H9 (cell line): ENCODE data around the gene ARHGAP11A. TPM values are rescaled to one million over a fixed set of nuclear protein-coding genes. Genes with fewer than 3 reads are reported as not detected.

Experiments used
- DNase-seq: peaks from one replicate; pipeline ENCODE4 v3.0.0-alpha.2; 2017
- H2AFZ ChIP-seq: one replicate; pipeline ENCODE4 v1.6.1; 2013; ENCODE audit warnings: mild to moderate bottlenecking, low read length, control low read depth, moderate library complexity
- H2AK5ac ChIP-seq: 2 replicates; pipeline ENCODE4 v1.6.1; 2013; ENCODE audit warnings: low read length, control low read depth, mixed read lengths; ENCODE audit not compliant: insufficient read length
- H2BK120ac ChIP-seq: one replicate; pipeline ENCODE4 v1.6.1; 2013; ENCODE audit warnings: low read depth, mild to moderate bottlenecking, low read length, control low read depth, inconsistent platforms; ENCODE audit not compliant: poor library complexity, severe bottlenecking
- H2BK12ac ChIP-seq: 2 replicates; pipeline ENCODE4 v1.6.1; 2013; ENCODE audit warnings: low read length, control low read depth, mixed read lengths, low read depth; ENCODE audit not compliant: insufficient read length
- H2BK15ac ChIP-seq: 2 replicates; pipeline ENCODE4 v1.6.1; 2013; ENCODE audit warnings: low read depth, low read length, control low read depth
- H2BK20ac ChIP-seq: one replicate; pipeline ENCODE4 v1.6.1; 2013; ENCODE audit warnings: low read depth, mild to moderate bottlenecking, low read length, control low read depth, inconsistent platforms; ENCODE audit not compliant: poor library complexity, severe bottlenecking
- H2BK5ac ChIP-seq: 2 replicates; pipeline ENCODE4 v1.6.1; 2013; ENCODE audit warnings: low read length, control low read depth, mixed read lengths; ENCODE audit not compliant: insufficient read length
- H3K14ac ChIP-seq: 2 replicates; pipeline ENCODE4 v1.6.1; 2013; ENCODE audit warnings: low read length, control low read depth; ENCODE audit not compliant: insufficient read depth
- H3K18ac ChIP-seq: 2 replicates; pipeline ENCODE4 v1.6.1; 2013; ENCODE audit warnings: low read depth, mild to moderate bottlenecking, mixed read lengths, low read length, control low read depth; ENCODE audit not compliant: insufficient read length
- H3K23ac ChIP-seq: 2 replicates; pipeline ENCODE4 v1.6.1; 2013; ENCODE audit warnings: low read length, control low read depth, mixed read lengths, low read depth; ENCODE audit not compliant: insufficient read length
- H3K23me2 ChIP-seq: 2 replicates; pipeline ENCODE4 v1.6.1; 2013; ENCODE audit warnings: low read depth, mild to moderate bottlenecking, mixed read lengths, low read length, control low read depth; ENCODE audit not compliant: insufficient read length, poor library complexity, severe bottlenecking
- H3K27ac ChIP-seq: 2 replicates; pipeline ENCODE4 v1.5.1; 2013; ENCODE audit warnings: low read length, control low read depth, mixed read lengths, low read depth; ENCODE audit not compliant: insufficient read length
- H3K27me3 ChIP-seq: 2 replicates; pipeline ENCODE4 v1.6.1; 2013; ENCODE audit warnings: low read length, control low read depth, inconsistent platforms; ENCODE audit not compliant: insufficient read depth
- H3K4ac ChIP-seq: 2 replicates; pipeline ENCODE4 v1.6.1; 2013; ENCODE audit warnings: low read depth, mild to moderate bottlenecking, control low read depth, inconsistent platforms, low read length, moderate library complexity
- H3K4me1 ChIP-seq: 2 replicates; pipeline ENCODE4 v1.6.1; 2013; ENCODE audit warnings: low read length, control low read depth, inconsistent platforms; ENCODE audit not compliant: insufficient read depth
- H3K4me2 ChIP-seq: 2 replicates; pipeline ENCODE4 v1.6.1; 2013; ENCODE audit warnings: low read length, control low read depth, mixed read lengths; ENCODE audit not compliant: insufficient read length, insufficient read depth
- H3K56ac ChIP-seq: 2 replicates; pipeline ENCODE4 v1.6.1; 2013; ENCODE audit warnings: low read depth, mild to moderate bottlenecking, mixed read lengths, low read length, control low read depth; ENCODE audit not compliant: insufficient read length
- H3K79me1 ChIP-seq: 2 replicates; pipeline ENCODE4 v1.6.1; 2013; ENCODE audit warnings: low read depth, mild to moderate bottlenecking, moderate library complexity, low read length, control low read depth, inconsistent platforms; ENCODE audit not compliant: insufficient read depth, poor library complexity, severe bottlenecking
- H3K79me2 ChIP-seq: 2 replicates; pipeline ENCODE4 v1.6.1; 2013; ENCODE audit warnings: low read length, control low read depth, inconsistent platforms; ENCODE audit not compliant: insufficient read depth
- H3K9ac ChIP-seq: 2 replicates; pipeline ENCODE4 v1.6.1; 2013; ENCODE audit warnings: low read length, control low read depth, mixed read lengths; ENCODE audit not compliant: insufficient read length; ENCODE audit errors: extremely low read depth
- H3K9me3 ChIP-seq: one replicate; pipeline ENCODE4 v1.6.1; 2013; ENCODE audit warnings: low read depth, low read length, inconsistent platforms; ENCODE audit not compliant: control insufficient read depth
- H3T11ph ChIP-seq: one replicate; pipeline ENCODE4 v1.6.1; 2013; ENCODE audit warnings: mild to moderate bottlenecking, low read length, control low read depth, inconsistent platforms
- H4K20me1 ChIP-seq: one replicate; pipeline ENCODE4 v1.6.1; 2013; ENCODE audit not compliant: control insufficient read depth, insufficient read length, insufficient read depth
- H4K5ac ChIP-seq: 2 replicates; pipeline ENCODE4 v1.6.1; 2013; ENCODE audit warnings: low read depth, mild to moderate bottlenecking, mixed read lengths, low read length, control low read depth; ENCODE audit not compliant: insufficient read length
- H4K8ac ChIP-seq: replicated peaks from 2 replicates; pipeline ENCODE4 v1.6.1; 2013; ENCODE audit warnings: low read length, control low read depth, mixed read lengths, low read depth; ENCODE audit not compliant: insufficient read length
- H4K91ac ChIP-seq: 2 replicates; pipeline ENCODE4 v1.6.1; 2013; ENCODE audit warnings: low read depth, mild to moderate bottlenecking, moderate library complexity, mixed read lengths, low read length, control low read depth; ENCODE audit not compliant: insufficient read length
- H3K27ac Mint-ChIP-seq, 3 experiments: 2 replicates in 2 of 3; 3 replicates in 1 of 3; pipeline ENCODE4 v1.8.0; 2020 to 2021; ENCODE audit warnings: mixed read lengths in 3 of 3, mild to moderate bottlenecking in 1 of 3, moderate library complexity in 1 of 3
- H3K27me3 Mint-ChIP-seq: 2 replicates; pipeline ENCODE4 v1.8.0; 2021; ENCODE audit warnings: low read depth, mild to moderate bottlenecking, moderate library complexity, mixed read lengths
- H3K36me3 Mint-ChIP-seq, 3 experiments: 2 replicates in 2 of 3; 3 replicates in 1 of 3; pipeline ENCODE4 v1.8.0; 2020 to 2021; ENCODE audit warnings: low read depth in 3 of 3, mixed read lengths in 3 of 3; ENCODE audit not compliant: insufficient read depth in 1 of 3
- H3K4me1 Mint-ChIP-seq, 2 experiments: 2 replicates each; pipeline ENCODE4 v1.8.0; 2020; ENCODE audit warnings: mixed read lengths in 2 of 2
- H3K4me3 Mint-ChIP-seq, 2 experiments: 2 replicates in 1 of 2; 3 replicates in 1 of 2; pipeline ENCODE4 v1.8.0; 2020 to 2021; ENCODE audit warnings: mild to moderate bottlenecking in 2 of 2, mixed read lengths in 2 of 2, moderate library complexity in 1 of 2
- H3K9me3 Mint-ChIP-seq, 2 experiments: 2 replicates in 1 of 2; 3 replicates in 1 of 2; pipeline ENCODE4 v1.8.0; 2020; ENCODE audit warnings: mild to moderate bottlenecking in 2 of 2, mixed read lengths in 2 of 2, moderate library complexity in 1 of 2
- WGBS: extraction: QIAGEN DNeasy Blood & Tissue Kit; methylation state at CpG from one replicate; pipeline ENCODE4 v1.1.7; 2013; ENCODE audit warnings: missing lambda C conversion rate, low lambda C conversion rate, mixed read lengths; ENCODE audit not compliant: insufficient read length; ENCODE audit errors: extremely low coverage; 5-methylcytosine and 5-hydroxymethylcytosine counted together
- total RNA-seq: library from RNA; stranded (reverse); gene quantifications from 2 replicates; pipeline ENCODE4 v1.2.1, GENCODE V29; 2021
- TF ChIP-seq, protein P1 (sequence below): fragments of 200-600 bp; sonication (generic); conservative IDR thresholded peaks from 3 replicates; pipeline ENCODE4 v1.8.0; 2021; ENCODE audit warnings: antibody characterized with exemption, mild to moderate bottlenecking

The ARHGAP11A gene
- total RNA-seq, 1 experiment from 2014 or later, result 94.4 TPM

DNA sequence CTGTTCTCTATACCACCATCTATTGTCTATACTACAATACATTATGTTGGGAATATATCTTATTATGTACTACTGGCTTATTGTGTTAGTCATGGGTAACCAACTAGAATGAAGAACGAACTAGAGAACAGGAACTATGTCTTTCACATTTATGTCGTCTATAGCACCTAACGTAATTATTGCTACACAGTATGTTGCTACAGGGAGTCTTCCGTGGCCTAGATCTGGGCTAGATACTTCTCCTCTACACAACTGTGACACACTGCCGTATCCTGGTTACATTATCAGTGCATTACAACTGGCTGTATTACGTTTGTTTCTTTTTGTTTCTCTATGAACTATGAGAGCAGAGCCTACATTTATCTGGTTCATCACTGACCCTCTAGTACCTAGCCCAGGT, 60.2 kb downstream of the ARHGAP11A start:
- no peaks in the 10 kb centered on the region for H3K27me3 ChIP-seq
- no peaks in the 10 kb centered on the region; a peak in 1 of 7 replicates for H3K36me3 Mint-ChIP-seq
- no peak overlapping the region for H3K4me3 Mint-ChIP-seq
- H3K9me3 ChIP-seq, result no peaks in the 10 kb centered on the region
- H4K8ac ChIP-seq, result no peak overlapping the region
- no peaks in the 10 kb centered on the region for H3K4me1 ChIP-seq
- H3K23me2 ChIP-seq, result no peaks in the 10 kb centered on the region
- peaks cover 21 to 24% of the 10 kb centered on the region in 2 experiments for H3K4me1 Mint-ChIP-seq
- H2BK12ac ChIP-seq, result no peak overlapping the region
- H3K18ac ChIP-seq, result no peak overlapping the region
- TF ChIP-seq, protein P1, sequence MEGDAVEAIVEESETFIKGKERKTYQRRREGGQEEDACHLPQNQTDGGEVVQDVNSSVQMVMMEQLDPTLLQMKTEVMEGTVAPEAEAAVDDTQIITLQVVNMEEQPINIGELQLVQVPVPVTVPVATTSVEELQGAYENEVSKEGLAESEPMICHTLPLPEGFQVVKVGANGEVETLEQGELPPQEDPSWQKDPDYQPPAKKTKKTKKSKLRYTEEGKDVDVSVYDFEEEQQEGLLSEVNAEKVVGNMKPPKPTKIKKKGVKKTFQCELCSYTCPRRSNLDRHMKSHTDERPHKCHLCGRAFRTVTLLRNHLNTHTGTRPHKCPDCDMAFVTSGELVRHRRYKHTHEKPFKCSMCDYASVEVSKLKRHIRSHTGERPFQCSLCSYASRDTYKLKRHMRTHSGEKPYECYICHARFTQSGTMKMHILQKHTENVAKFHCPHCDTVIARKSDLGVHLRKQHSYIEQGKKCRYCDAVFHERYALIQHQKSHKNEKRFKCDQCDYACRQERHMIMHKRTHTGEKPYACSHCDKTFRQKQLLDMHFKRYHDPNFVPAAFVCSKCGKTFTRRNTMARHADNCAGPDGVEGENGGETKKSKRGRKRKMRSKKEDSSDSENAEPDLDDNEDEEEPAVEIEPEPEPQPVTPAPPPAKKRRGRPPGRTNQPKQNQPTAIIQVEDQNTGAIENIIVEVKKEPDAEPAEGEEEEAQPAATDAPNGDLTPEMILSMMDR, result no peak
- H3K4ac ChIP-seq, result no peak overlapping the region
- H4K5ac ChIP-seq, result no peak overlapping the region
- no peak overlapping the region for H2AFZ ChIP-seq
- no peaks in the 10 kb centered on the region; the same call in none of the 2 replicates for H3K27me3 Mint-ChIP-seq
- H3K79me1 ChIP-seq, result no peaks in the 10 kb centered on the region
- no peak overlapping the region for H3K4me2 ChIP-seq
- no peak overlapping the region for H3K9ac ChIP-seq
- H3K56ac ChIP-seq, result no peak overlapping the region
- no peak overlapping the region for H2AK5ac ChIP-seq
- no peak overlapping the region for H2BK15ac ChIP-seq
- H3K23ac ChIP-seq, result no peak overlapping the region
- no peak overlapping the region for H2BK5ac ChIP-seq
- no peak overlapping the region for H2BK20ac ChIP-seq
- DNase-seq, result no peak
- H3T11ph ChIP-seq, result no peak overlapping the region
- H3K14ac ChIP-seq, result no peak overlapping the region
- no peak overlapping the region for H3K27ac ChIP-seq
- H3K27ac Mint-ChIP-seq, result no peak overlapping the region
- H4K20me1 ChIP-seq, result no peaks in the 10 kb centered on the region
- H3K79me2 ChIP-seq, result no peaks in the 10 kb centered on the region
- WGBS, result no CpG with 5 or more reads among the region's 6 CpGs
- no peak overlapping the region for H2BK120ac ChIP-seq
- H3K9me3 Mint-ChIP-seq, result no peaks in the 10 kb centered on the region
- no peak overlapping the region for H4K91ac ChIP-seq
